Pancreas (tissue), 10 donors: ENCODE measurements around the gene ANO9. TPM values are rescaled to one million over a fixed set of nuclear protein-coding genes. Genes with fewer than 3 reads are reported as not detected.
A peak's percentile ranks its signal among the peaks of the same experiment; 100 is the strongest.

ENCODE experiments used
- ATAC-seq, 4 donors: fragments of 200-7000 bp; cut with Tn5 transposase; one replicate each; pipeline versions ENCODE4 v1.8.0 to v1.9.1; 2020; ENCODE audit warnings: mild to moderate bottlenecking in 4 of 4, moderate library complexity in 4 of 4
- DNase-seq, 6 donors: peaks; one replicate each; pipeline ENCODE4 v3.0.0-alpha.2; 2020
- FAIRE-seq: peaks from 2 replicates; lab custom pipeline; 2012; peaks lifted over from hg19 to GRCh38; lab: Jason Lieb, UNC
- H3K27ac ChIP-seq, 4 donors: fragments of 200-600 bp; sonication (generic); 1 replicate in 3 of 4; 2 replicates in 1 of 4; pipeline versions ENCODE4 v1.5.0 to v1.8.0; 2020
- H3K27me3 ChIP-seq, 4 donors: fragments of 200-600 bp; one replicate each; pipeline ENCODE4 v1.8.0; 2021
- H3K36me3 ChIP-seq, 3 donors: fragments of 200-600 bp; sonication (generic) in 1 of 3; one replicate each; pipeline versions ENCODE4 v1.5.0 to v1.8.0; 2020 to 2021
- H3K4me1 ChIP-seq, 3 donors: fragments of 200-600 bp; one replicate each; pipeline ENCODE4 v1.8.0; 2021
- H3K4me3 ChIP-seq, 4 donors: fragments of 200-600 bp; sonication (generic) in 2 of 4; one replicate each; pipeline versions ENCODE4 v1.5.0 to v1.8.0; 2020 to 2021
- H3K9me3 ChIP-seq, 4 donors: fragments of 200-600 bp; one replicate each; pipeline ENCODE4 v1.8.0; 2021
- CTCF ChIP-seq, 4 donors: fragments of 200-600 bp; sonication (generic) in 3 of 4; IDR thresholded peaks; one replicate each; pipeline versions ENCODE4 v1.5.0 to v1.8.0; 2021; ENCODE audit warnings: antibody characterized with exemption in 4 of 4
- WGBS, 2 donors: extraction: QIAGEN DNeasy Blood & Tissue Kit; methylation state at CpG; one replicate each; pipeline ENCODE4 v1.1.7; 2013; 5-methylcytosine and 5-hydroxymethylcytosine counted together
- intact Hi-C, 3 donors: fragments of 100-400 bp; cut with DNase I; formaldehyde crosslinking; loops; one replicate each; pipeline versions ENCODE4 v1.11.1 to v1.14.2; 2022
- polyA plus RNA-seq, 2 donors: library from polyadenylated mRNA; stranded (reverse); fragments of 200-250 nt; gene quantifications; one replicate each; pipeline ENCODE4 v1.2.3, GENCODE V29; 2013
- total RNA-seq, 6 donors: library from RNA; stranded (reverse); fragmentation: NEBNext Ultra II Directional in 4 of 6; extraction: Animal tissue kit (Norgen Biotek cat#: 25700) in 4 of 6; gene quantifications; one replicate each; pipeline versions ENCODE4 v1.2.1 to v1.2.4, GENCODE V29; 2021 to 2023
- donor health status: healthy with polysubstance abuse.
- donor health status: DM: no; HTN: no; CAD: no; lungs with moderate emphysema.
- donor health status: DM: no; HTN: no; CAD: no.
- donor health status: control.
- donor health status: control.
- donor health status: Bipolar disorder and iron deficiency.
- donor health status: DM: yes; HTN: yes; CAD: no.
- donor health status: DM: no; HTN: no; CAD: no.
- donor health status: DM: no; HTN: no; CAD: no.
- donor health status: DM: yes; HTN: yes; CAD: no.

The ANO9 gene
- total and polyA plus RNA-seq, 8 donors = 6.2 to 68.7 (median 14.9) TPM

GRCh38 chr11:468493-468892, 26.7 kb upstream of the ANO9 start:
- H3K4me3 ChIP-seq = no peak overlapping the region
- WGBS, 2 donors = 72 to 79% methylated on average over 6 of the region's 6 CpGs
- DNase-seq (peak in 1 of 6 donors; percentile 5), FAIRE-seq (no peak), ATAC-seq (no peak)
- peaks cover 0 to 6% (median 0%) of the 10 kb centered on the region in 3 donors for H3K4me1 ChIP-seq
- no peak overlapping the region for H3K27ac ChIP-seq
- H3K27me3 ChIP-seq = no peaks in the 10 kb centered on the region
- no peaks in the 10 kb centered on the region for H3K9me3 ChIP-seq
- intact Hi-C loops = no loop called here
- TF ChIP-seq CTCF (IDR thresholded peaks at IDR 0.05) = no peak
- no peaks in the 10 kb centered on the region for H3K36me3 ChIP-seq

- no peak for TF ChIP-seq CTCF (IDR thresholded peaks at IDR 0.05)
- intact Hi-C loops = no loop called here
- no peak for ATAC-seq
- Histone ChIP-seq H3K4me3 (no peak overlapping the region), H3K9me3 (no peaks in the 10 kb centered on the region), H3K27me3 (no peaks in the 10 kb centered on the region), H3K27ac (no peak overlapping the region), H3K36me3 (no peaks in the 10 kb centered on the region), H3K4me1 (peaks cover 0 to 6% (median 0%) of the 10 kb centered on the region in 3 donors)
- 82 to 86% methylated on average over 12 of the region's 12 CpGs for WGBS, 2 donors
- no peak for FAIRE-seq
- peak in 1 of 6 donors; percentile 2 for DNase-seq
Observed at GRCh38 chr11:468036-468435, 26.2 kb upstream of the ANO9 start.

- 86 to 87% methylated on average over 9 of the region's 9 CpGs for WGBS, 2 donors
- DNase-seq (no peak), ATAC-seq (no peak), FAIRE-seq (no peak)
- no peaks in the 10 kb centered on the region for H3K27me3 ChIP-seq
- no peaks in the 10 kb centered on the region for H3K36me3 ChIP-seq
- TF ChIP-seq CTCF (IDR thresholded peaks at IDR 0.05) = no peak
- no peak overlapping the region for H3K4me3 ChIP-seq
- peaks cover 0 to 6% (median 0%) of the 10 kb centered on the region in 3 donors for H3K4me1 ChIP-seq
- intact Hi-C loops = no loop called here
- H3K27ac ChIP-seq = no peak overlapping the region
- no peaks in the 10 kb centered on the region for H3K9me3 ChIP-seq
Observed at GRCh38 chr11:465896-466530, 24.2 kb upstream of the ANO9 start.

- no peaks in the 10 kb centered on the region for H3K4me1 ChIP-seq
- H3K36me3 ChIP-seq = peaks cover 0 to 5% (median 0%) of the 10 kb centered on the region in 3 donors
- FAIRE-seq (no peak), DNase-seq (peak in 2 of 6 donors; percentile 16 to 63), ATAC-seq (no peak)
- TF ChIP-seq CTCF (IDR thresholded peaks at IDR 0.05) = no peak
- intact Hi-C loops = no loop called here
- no peak overlapping the region for H3K4me3 ChIP-seq
- H3K27me3 ChIP-seq = no peaks in the 10 kb centered on the region
- no peaks in the 10 kb centered on the region for H3K9me3 ChIP-seq
- H3K27ac ChIP-seq = no peak overlapping the region
- WGBS, 2 donors = 93 to 97% methylated on average over 24 of the region's 24 CpGs
Observed at GRCh38 chr11:464316-464715, 22.5 kb upstream of the ANO9 start.
